Kidney (tissue), 22 donors: ENCODE measurements around the gene GAPT. TPM values are rescaled to one million over a fixed set of nuclear protein-coding genes. Genes with fewer than 3 reads are reported as not detected.

Experiments
- DNase-seq, 5 donors: peaks; one replicate each; pipeline ENCODE4 v3.0.0-alpha.2; 2013 to 2020
- FAIRE-seq: peaks from 2 replicates; lab custom pipeline; 2012; peaks lifted over from hg19 to GRCh38; lab: Jason Lieb, UNC
- H3K27ac ChIP-seq, 2 donors: one replicate each; pipeline ENCODE4 v1.7.0; 2013; ENCODE audit warnings: low read depth in 2 of 2, low read length in 2 of 2, inconsistent platforms in 1 of 2
- H3K27me3 ChIP-seq: one replicate; pipeline ENCODE4 v1.7.1; 2013; ENCODE audit warnings: low read length, inconsistent platforms; ENCODE audit not compliant: control insufficient read depth, insufficient read depth
- H3K36me3 ChIP-seq, 3 donors: one replicate each; pipeline versions ENCODE4 v1.7.0 to v1.7.1; 2013; ENCODE audit warnings: low read length in 3 of 3, control low read depth in 1 of 3, inconsistent platforms in 1 of 3; ENCODE audit not compliant: insufficient read depth in 3 of 3, control insufficient read depth in 2 of 3
- H3K4me1 ChIP-seq, 3 donors: one replicate each; pipeline versions ENCODE4 v1.7.0 to v1.7.1; 2013; ENCODE audit warnings: low read length in 3 of 3, inconsistent platforms in 1 of 3, low read depth in 1 of 3; ENCODE audit not compliant: control insufficient read depth in 2 of 3, insufficient read depth in 2 of 3
- H3K4me3 ChIP-seq, 3 donors: one replicate each; pipeline versions ENCODE4 v1.7.0 to v1.8.1; 2013; ENCODE audit warnings: low read length in 3 of 3, control low read depth in 1 of 3, inconsistent platforms in 1 of 3
- H3K9ac ChIP-seq, 3 donors: one replicate each; pipeline versions ENCODE4 v1.7.0 to v1.7.1; 2013; ENCODE audit warnings: low read length in 3 of 3, control low read depth in 1 of 3, inconsistent platforms in 1 of 3
- H3K9me3 ChIP-seq, 3 donors: one replicate each; pipeline versions ENCODE4 v1.7.0 to v1.7.1; 2013; ENCODE audit warnings: low read length in 3 of 3, control low read depth in 1 of 3, inconsistent platforms in 1 of 3; ENCODE audit not compliant: control insufficient read depth in 2 of 3, insufficient read depth in 1 of 3
- CTCF ChIP-seq: IDR thresholded peaks from 3 replicates; pipeline ENCODE4 v1.5.1; 2012; ENCODE audit warnings: mild to moderate bottlenecking, moderate library complexity, borderline replicate concordance; ENCODE audit not compliant: insufficient read depth; ENCODE audit errors: extremely low read depth
- intact Hi-C: fragments of 100-400 bp; cut with DNase I; formaldehyde crosslinking; loops from one replicate; pipeline ENCODE4 v1.11.1; 2022
- long read RNA-seq, 10 donors: library from polyadenylated mRNA in 1 of 10; unstranded in 1 of 10; transcript quantifications; one replicate each; pipeline ENCODE4 v2.0.0 and lab custom pipeline, GENCODE V29; 2021 to 2026
- polyA plus RNA-seq: library from polyadenylated mRNA; stranded (reverse); fragments of 350-450 nt; fragmentation: Illumina TruSeq; extraction: RNeasy Lipid Tissue Mini Kit (QIAGEN cat#74804); gene quantifications from one replicate; pipeline ENCODE4 v1.2.3, GENCODE V29; 2014; ENCODE audit warnings: low read depth, low replicate concordance; ENCODE audit not compliant: insufficient read depth
- total RNA-seq: library from RNA; stranded (reverse); fragmentation: NEBNext Ultra II Directional; extraction: Animal tissue kit (Norgen Biotek cat#: 25700); gene quantifications from one replicate; pipeline ENCODE4 v1.2.1, GENCODE V29; 2021
- donor health status: control.
- donor health status: control.
- donor health status: control.
- donor health status: control.
- donor health status: control.
- donor health status: DM: yes; HTN: yes; CAD: no.
- donor health status: Normal renal cell carcinoma (clear cell type).

GAPT gene
- total RNA-seq, result 3.9 TPM
- polyA plus RNA-seq, result 0.32 TPM
- long read RNA-seq, donor 1, result 0 reads
- long read RNA-seq, donor 2, partial matches to known transcripts, result 0 of 1 reads
- long read RNA-seq, donor 2, other reads (novel, unspliced or antisense), result 0 of 1 reads
- long read RNA-seq, donor 3, result 0 reads
- long read RNA-seq, donor 4, result 0 reads
- long read RNA-seq, donor 5, result 0 reads
- long read RNA-seq, donor 6, partial matches to known transcripts, result 0 of 1 reads
- long read RNA-seq, donor 6, other reads (novel, unspliced or antisense), result 0 of 1 reads
- long read RNA-seq, donor 7, result 0 reads
- long read RNA-seq, donor 8, result 0 reads
- long read RNA-seq, donor 9, partial matches to known transcripts, result 0 of 1 reads
- long read RNA-seq, donor 9, other reads (novel, unspliced or antisense), result 0 of 1 reads
- long read RNA-seq, donor 10, result 0 reads

- H3K27me3 ChIP-seq, result no peaks in the 10 kb centered on the region
- no peak for FAIRE-seq
- H3K4me3 ChIP-seq, result no peak within 1 kb of the TSS
- no peaks in the 10 kb centered on the region for H3K9me3 ChIP-seq
- intact Hi-C loops, result no loop called here
- no peaks in the 10 kb centered on the region for H3K4me1 ChIP-seq
- no peak for TF ChIP-seq CTCF
- DNase-seq, result peak in 1 of 5 donors; percentile 11
- no peak within 1 kb of the TSS for H3K27ac ChIP-seq
- no peak within 1 kb of the TSS for H3K9ac ChIP-seq
- no peaks in the 10 kb centered on the region for H3K36me3 ChIP-seq
Measured at GRCh38 chr5:58491216-58491892, at the start of gene GAPT. GAPT (plus strand) TSS chr5:58491435; CDS start chr5:58494537, 3,102 bp downstream.

- Histone ChIP-seq H3K4me1 (no peaks in the 10 kb centered on the region), H3K4me3 (no peak overlapping the region), H3K36me3 (no peaks in the 10 kb centered on the region), H3K9ac (no peak overlapping the region), H3K27me3 (no peaks in the 10 kb centered on the region), H3K27ac (no peak overlapping the region), H3K9me3 (no peaks in the 10 kb centered on the region)
- intact Hi-C loops, result no loop called here
- no peak for TF ChIP-seq CTCF
- FAIRE-seq, result no peak
- DNase-seq, result no peak
Measured at GRCh38 chr5:58444805-58445204, 46.4 kb upstream of the GAPT start.

- H3K4me3 ChIP-seq, result no peak overlapping the region
- no peak overlapping the region for H3K27ac ChIP-seq
- no peak for FAIRE-seq
- H3K27me3 ChIP-seq, result no peaks in the 10 kb centered on the region
- intact Hi-C loops, result no loop called here
- no peaks in the 10 kb centered on the region for H3K36me3 ChIP-seq
- no peaks in the 10 kb centered on the region for H3K4me1 ChIP-seq
- TF ChIP-seq CTCF, result no peak
- no peak overlapping the region for H3K9ac ChIP-seq
- no peaks in the 10 kb centered on the region for H3K9me3 ChIP-seq
- DNase-seq, result no peak
Measured at GRCh38 chr5:58446024-58446423, 45.2 kb upstream of the GAPT start.
